ENCODE measurements around the gene RNF114. TPM values are rescaled to one million over a fixed set of nuclear protein-coding genes. Genes with fewer than 3 reads are reported as not detected.
A peak's percentile ranks its signal among the peaks of the same experiment; 100 is the strongest.

The RNF114 gene
- polyA plus RNA-seq, 3 donors = 128 to 164 (median 146) TPM

- intact Hi-C loops (cut with micrococcal nuclease) = no loop called here
- no peak for DNase-seq
- Mint-ChIP-seq H3K4me3 (no peak overlapping the region), H3K27me3 (ENCODE audit: low read depth in 3 of 3) (peaks cover 0 to 2% (median 0%) of the 10 kb centered on the region in 3 donors), H3K27ac (peak overlapping the region in 4 of 7 donors; percentile 15 to 53 (median 36)), H3K9me3 (no peaks in the 10 kb centered on the region), H3K4me1 (peaks cover 14% of the 10 kb centered on the region), H3K36me3 (peaks cover 5 to 19% of the 10 kb centered on the region in 2 donors)
- H3K27me3 ChIP-seq (ENCODE audit: control insufficient read depth in 2 of 2, insufficient read depth in 2 of 2, low read length in 2 of 2) = no peaks in the 10 kb centered on the region
- H3K9me3 ChIP-seq (replicated peaks in 1 of 2; ENCODE audit: control insufficient read depth in 1 of 2, insufficient read depth in 1 of 2, low read length in 2 of 2) = no peaks in the 10 kb centered on the region
- no peak overlapping the region for H2AFZ ChIP-seq (ENCODE audit: insufficient read depth, low read depth, low read length, poor library complexity, severe bottlenecking)
- no peak overlapping the region for H3K9ac ChIP-seq (ENCODE audit: insufficient read depth, low read length, poor library complexity, severe bottlenecking)
- WGBS (ENCODE audit: insufficient coverage) = 42% methylated on average over 5 of the region's 9 CpGs
- no peak overlapping the region for H3K4me3 ChIP-seq (replicated peaks in 1 of 3; ENCODE audit: low read depth in 2 of 3, low read length in 3 of 3)
- H3K79me2 ChIP-seq (ENCODE audit: insufficient read depth, low read length) = no peaks in the 10 kb centered on the region
- peak overlapping the region in 1 of 2 donors; percentile 9 for H3K27ac ChIP-seq (ENCODE audit: low read depth in 1 of 2, low read length in 2 of 2)
- no peak overlapping the region for H3K4me2 ChIP-seq (replicated peaks; ENCODE audit: extremely low read depth, low read length, poor library complexity, severe bottlenecking)
- H4K20me1 ChIP-seq (ENCODE audit: insufficient read depth, low read length) = peaks cover 9% of the 10 kb centered on the region
- H3K4me1 ChIP-seq (ENCODE audit: control insufficient read depth in 1 of 2, insufficient read depth in 2 of 2, low read length in 2 of 2) = peaks cover 10 to 16% of the 10 kb centered on the region in 2 donors
- no peaks in the 10 kb centered on the region for H3K36me3 ChIP-seq (replicated peaks in 1 of 2; ENCODE audit: control insufficient read depth in 1 of 2, insufficient read depth in 2 of 2, low read length in 2 of 2)
- no peak for TF ChIP-seq CTCF (IDR thresholded peaks at IDR 0.05)
Measured at GRCh38 chr20:49965781-49966305, 29.6 kb downstream of the RNF114 start.

- no peak overlapping the region for H3K4me3 Mint-ChIP-seq
- no peak overlapping the region for H3K9ac ChIP-seq (ENCODE audit: insufficient read depth, low read length, poor library complexity, severe bottlenecking)
- H3K9me3 Mint-ChIP-seq = no peaks in the 10 kb centered on the region
- H2AFZ ChIP-seq (ENCODE audit: insufficient read depth, low read depth, low read length, poor library complexity, severe bottlenecking) = no peak overlapping the region
- no peaks in the 10 kb centered on the region for H3K79me2 ChIP-seq (ENCODE audit: insufficient read depth, low read length)
- no peak overlapping the region for H3K4me3 ChIP-seq (replicated peaks in 1 of 3; ENCODE audit: low read depth in 2 of 3, low read length in 3 of 3)
- peak in 1 of 3 donors; percentile 69 for DNase-seq
- peaks cover 14% of the 10 kb centered on the region for H3K4me1 Mint-ChIP-seq
- no peak overlapping the region for H3K27ac Mint-ChIP-seq
- no peak for TF ChIP-seq CTCF (IDR thresholded peaks at IDR 0.05)
- H3K4me2 ChIP-seq (replicated peaks; ENCODE audit: extremely low read depth, low read length, poor library complexity, severe bottlenecking) = no peak overlapping the region
- H3K36me3 ChIP-seq (replicated peaks in 1 of 2; ENCODE audit: control insufficient read depth in 1 of 2, insufficient read depth in 2 of 2, low read length in 2 of 2) = no peaks in the 10 kb centered on the region
- H3K27ac ChIP-seq (ENCODE audit: low read depth in 1 of 2, low read length in 2 of 2) = no peak overlapping the region
- H3K4me1 ChIP-seq (ENCODE audit: control insufficient read depth in 1 of 2, insufficient read depth in 2 of 2, low read length in 2 of 2) = peaks cover 10 to 16% of the 10 kb centered on the region in 2 donors
- no peaks in the 10 kb centered on the region for H3K27me3 ChIP-seq (ENCODE audit: control insufficient read depth in 2 of 2, insufficient read depth in 2 of 2, low read length in 2 of 2)
- H3K9me3 ChIP-seq (replicated peaks in 1 of 2; ENCODE audit: control insufficient read depth in 1 of 2, insufficient read depth in 1 of 2, low read length in 2 of 2) = no peaks in the 10 kb centered on the region
- H3K36me3 Mint-ChIP-seq = peaks cover 2 to 13% of the 10 kb centered on the region in 2 donors
- peaks cover 9% of the 10 kb centered on the region for H4K20me1 ChIP-seq (ENCODE audit: insufficient read depth, low read length)
- WGBS (ENCODE audit: insufficient coverage) = no CpG with 5 or more reads among the region's 2 CpGs
- H3K27me3 Mint-ChIP-seq (ENCODE audit: low read depth in 3 of 3) = peaks cover 0 to 4% (median 0%) of the 10 kb centered on the region in 3 donors
- intact Hi-C loops (cut with micrococcal nuclease) = no loop called here
Measured at GRCh38 chr20:49966861-49967260, 30.7 kb downstream of the RNF114 start.

All from CD14-positive monocyte (primary cell).